Fibroblast of lung (primary cell): ENCODE data around the gene ARL5C. TPM values are rescaled to one million over a fixed set of nuclear protein-coding genes. Genes with fewer than 3 reads are reported as not detected.

ENCODE experiments used
- DNase-seq, 2 donors: peaks; one replicate each; pipeline versions ENCODE4 v3.0.0 to v3.0.0-alpha.2; 2010; ENCODE audit warnings: low read depth in 2 of 2
- H2AFZ ChIP-seq: 2 replicates; pipeline ENCODE4 v1.5.1; 2012; ENCODE audit warnings: low read length, control low read depth, inconsistent platforms
- H3K27ac ChIP-seq: 2 replicates; pipeline ENCODE4 v1.5.1; 2011; ENCODE audit warnings: low read length, control low read depth; ENCODE audit not compliant: insufficient read depth
- H3K27me3 ChIP-seq: 2 replicates; pipeline ENCODE4 v1.5.1; 2011; ENCODE audit warnings: mild to moderate bottlenecking, low read length; ENCODE audit not compliant: control insufficient read depth, insufficient read depth
- H3K36me3 ChIP-seq: 2 replicates; pipeline ENCODE4 v1.5.1; 2011; ENCODE audit warnings: low read length; ENCODE audit not compliant: control insufficient read depth, insufficient read depth
- H3K4me1 ChIP-seq: 2 replicates; pipeline ENCODE4 v1.5.1; 2011; ENCODE audit warnings: low read length; ENCODE audit not compliant: control insufficient read depth, insufficient read depth; ENCODE audit errors: extremely low read depth
- H3K4me2 ChIP-seq: 2 replicates; pipeline ENCODE4 v1.5.1; 2011; ENCODE audit warnings: low read length, control low read depth; ENCODE audit not compliant: insufficient read depth; ENCODE audit errors: extremely low read depth
- H3K4me3 ChIP-seq, 4 experiments: fragments of 200-600 bp in 1 of 4; sonication (generic) in 1 of 4; replicated peaks in 1 of 4; 2 replicates each; pipeline ENCODE4 v1.5.1; 2011 to 2016; ENCODE audit warnings: low read length in 4 of 4, low read depth in 3 of 4, mild to moderate bottlenecking in 3 of 4, control low read depth in 2 of 4, inconsistent platforms in 1 of 4, mixed read lengths in 1 of 4; ENCODE audit not compliant: insufficient read depth in 1 of 4; ENCODE audit errors: control extremely low read depth in 1 of 4
- H3K79me2 ChIP-seq: 2 replicates; pipeline ENCODE4 v1.5.1; 2012; ENCODE audit warnings: mild to moderate bottlenecking, low read length, inconsistent platforms; ENCODE audit not compliant: control insufficient read depth, insufficient read depth
- H3K9ac ChIP-seq: 2 replicates; pipeline ENCODE4 v1.5.1; 2011; ENCODE audit warnings: mild to moderate bottlenecking, low read length, control low read depth; ENCODE audit not compliant: insufficient read depth
- H3K9me3 ChIP-seq: 2 replicates; pipeline ENCODE4 v1.5.1; 2012; ENCODE audit warnings: low read depth, low read length; ENCODE audit not compliant: control insufficient read depth, insufficient read depth
- H4K20me1 ChIP-seq: 2 replicates; pipeline ENCODE4 v1.5.1; 2011; ENCODE audit warnings: low read length; ENCODE audit not compliant: control insufficient read depth, insufficient read depth; ENCODE audit errors: extremely low read depth
- CTCF ChIP-seq, 2 donors: IDR thresholded peaks in 1 of 2; conservative IDR thresholded peaks in 1 of 2; 1 replicate in 1 of 2; 2 replicates in 1 of 2; pipeline ENCODE4 v1.5.1; 2011 to 2012; ENCODE audit warnings: low read length in 2 of 2, control low read depth in 1 of 2, inconsistent platforms in 1 of 2, low read depth in 1 of 2, mild to moderate bottlenecking in 1 of 2
- EZH2 ChIP-seq: IDR thresholded peaks from 2 replicates; pipeline ENCODE4 v1.5.1; 2012; ENCODE audit warnings: low read length, control low read depth, mild to moderate bottlenecking; ENCODE audit errors: missing control alignments
- polyA plus RNA-seq, 2 donors: library from polyadenylated mRNA; depleted of rRNA in 1 of 2; stranded (reverse) in 1 of 2; unstranded in 1 of 2; fragments of >200 nt; gene quantifications; 2 replicates each; pipeline ENCODE4 v1.2.1, GENCODE V29; 2011 to 2012; ENCODE audit warnings: missing spikeins in 1 of 2
- total RNA-seq: library from RNA; depleted of rRNA; stranded (reverse); fragments of >200 nt; gene quantifications from 2 replicates; pipeline ENCODE4 v1.2.1, GENCODE V29; 2014

Gene ARL5C
- total and polyA plus RNA-seq, 2 donors (not counting 1 experiment from before 2014, with no cell fraction given) = not detected

DNA sequence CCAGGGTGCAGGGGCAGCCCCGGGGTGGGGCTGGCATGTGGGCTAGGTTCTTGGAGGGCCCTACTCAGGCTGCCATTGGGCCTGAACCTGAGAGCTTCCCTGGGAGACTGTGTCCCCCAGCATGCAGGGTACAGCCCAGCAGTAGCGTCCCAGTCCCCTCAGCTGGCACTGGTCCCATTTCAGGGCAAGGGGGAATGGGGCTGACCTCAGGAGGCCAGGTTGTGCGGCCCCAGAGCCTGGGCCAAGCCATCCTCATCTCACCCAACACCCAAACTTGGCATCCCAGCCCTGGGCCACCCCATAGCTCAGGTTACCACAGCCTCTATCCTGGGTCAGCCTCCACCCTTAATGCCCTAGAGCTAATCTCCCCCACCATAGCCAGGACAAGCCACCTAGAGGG lies 20.8 kb downstream of the ARL5C start:
- Histone ChIP-seq H3K4me2 (no peak overlapping the region), H2AFZ (no peak overlapping the region), H3K9ac (no peak overlapping the region), H3K9me3 (no peaks in the 10 kb centered on the region), H4K20me1 (no peaks in the 10 kb centered on the region), H3K27ac (peak overlapping the region; percentile 72), H3K4me3 (no peak overlapping the region), H3K27me3 (peaks cover 2% of the 10 kb centered on the region), H3K79me2 (no peaks in the 10 kb centered on the region), H3K4me1 (peaks cover 12% of the 10 kb centered on the region), H3K36me3 (no peaks in the 10 kb centered on the region)
- no peak for DNase-seq
- no peak for TF ChIP-seq EZH2
- TF ChIP-seq CTCF (conservative IDR thresholded peaks at IDR 0.05 in 1 of 2, IDR thresholded peaks at IDR 0.05 in 1 of 2; ENCODE audit: low read depth in 1 of 2, low read length in 2 of 2) = no peak

- H3K9ac ChIP-seq = no peak overlapping the region
- no peaks in the 10 kb centered on the region for H3K79me2 ChIP-seq
- peak; percentile 83 to 94 for DNase-seq
- no peak overlapping the region for H3K4me2 ChIP-seq
- no peaks in the 10 kb centered on the region for H3K36me3 ChIP-seq
- no peaks in the 10 kb centered on the region for H4K20me1 ChIP-seq
- no peaks in the 10 kb centered on the region for H3K9me3 ChIP-seq
- H2AFZ ChIP-seq = no peak overlapping the region
- no peak overlapping the region for H3K4me3 ChIP-seq
- H3K27me3 ChIP-seq = peaks cover under 1% of the 10 kb centered on the region
- peaks cover 16% of the 10 kb centered on the region for H3K4me1 ChIP-seq
- peak overlapping the region; percentile 72 for H3K27ac ChIP-seq
- TF ChIP-seq CTCF (conservative IDR thresholded peaks at IDR 0.05 in 1 of 2, IDR thresholded peaks at IDR 0.05 in 1 of 2; ENCODE audit: low read depth in 1 of 2, low read length in 2 of 2) = no peak
- TF ChIP-seq EZH2 = no peak
Measured at GRCh38 chr17:39144416-39144840, 21.5 kb downstream of the ARL5C start.

DNA sequence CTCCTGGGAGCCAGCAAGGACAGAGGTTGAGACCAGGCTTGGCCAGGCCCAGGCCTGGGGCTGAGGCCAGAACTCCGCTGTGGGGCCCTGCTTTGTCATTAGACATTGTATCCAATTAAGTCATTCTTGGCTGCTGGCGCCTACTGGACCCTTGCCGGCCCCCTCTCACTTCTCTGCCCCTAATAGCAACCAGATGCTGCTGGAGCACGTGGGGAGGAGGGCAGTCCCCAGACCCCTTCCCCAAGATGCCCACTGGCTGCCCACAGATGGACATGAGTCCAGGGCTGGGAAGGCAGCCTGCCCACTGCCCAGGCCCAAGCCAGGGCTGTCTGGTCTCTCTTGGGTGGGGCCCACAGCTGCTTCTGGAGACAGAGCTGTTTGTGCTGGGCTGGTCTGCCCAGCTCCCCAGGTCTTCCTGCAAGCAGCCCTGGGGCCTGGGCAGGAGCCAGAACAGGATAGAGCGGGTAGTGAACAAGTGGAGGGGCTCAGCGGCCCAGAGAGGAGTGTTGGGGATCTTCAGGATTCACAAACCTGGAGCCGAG lies 22.3 kb downstream of the ARL5C start:
- Histone ChIP-seq H3K4me1 (peaks cover 21% of the 10 kb centered on the region), H2AFZ (no peak overlapping the region), H3K79me2 (no peaks in the 10 kb centered on the region), H3K27me3 (no peaks in the 10 kb centered on the region), H3K9me3 (no peaks in the 10 kb centered on the region), H3K36me3 (no peaks in the 10 kb centered on the region), H3K27ac (peak overlapping the region; percentile 72), H3K9ac (no peak overlapping the region), H3K4me2 (no peak overlapping the region), H4K20me1 (no peaks in the 10 kb centered on the region), H3K4me3 (no peak overlapping the region)
- TF ChIP-seq CTCF (conservative IDR thresholded peaks at IDR 0.05 in 1 of 2, IDR thresholded peaks at IDR 0.05 in 1 of 2; ENCODE audit: low read depth in 1 of 2, low read length in 2 of 2) = no peak
- TF ChIP-seq EZH2 = no peak
- DNase-seq = no peak
